ENCODE results near the gene ADGRV1. TPM values are rescaled to one million over a fixed set of nuclear protein-coding genes. Genes with fewer than 3 reads are reported as not detected.

The ADGRV1 gene
- total RNA-seq (1,000 to 10,000 TPM in 4 of 9 donors, 100 to 1,000 TPM in 5; 129 to 2,577 (median 864) TPM), polyA plus RNA-seq (100 to 1,000 TPM; 229 to 676 (median 510) TPM)
- long read RNA-seq, donor 1, partial matches to known transcripts, result 49 of 49 reads
- long read RNA-seq, donor 1, other reads (novel, unspliced or antisense), result 0 of 49 reads
- long read RNA-seq, donor 2, partial matches to known transcripts, result 10 of 10 reads
- long read RNA-seq, donor 2, other reads (novel, unspliced or antisense), result 0 of 10 reads
- long read RNA-seq, donor 3, partial matches to known transcripts, result 67 of 76 reads
- long read RNA-seq, donor 3, other reads (novel, unspliced or antisense), result 9 of 76 reads
- long read RNA-seq, donor 4, partial matches to known transcripts, result 440 of 482 reads
- long read RNA-seq, donor 4, other reads (novel, unspliced or antisense), result 42 of 482 reads
- long read RNA-seq, donor 5, partial matches to known transcripts, result 1,691 of 1,768 reads
- long read RNA-seq, donor 5, other reads (novel, unspliced or antisense), result 77 of 1,768 reads
- long read RNA-seq, donor 6, partial matches to known transcripts, result 139 of 155 reads
- long read RNA-seq, donor 6, other reads (novel, unspliced or antisense), result 16 of 155 reads
- long read RNA-seq, donor 7, partial matches to known transcripts, result 22 of 22 reads
- long read RNA-seq, donor 7, other reads (novel, unspliced or antisense), result 0 of 22 reads
- long read RNA-seq, donor 8, partial matches to known transcripts, result 23 of 30 reads
- long read RNA-seq, donor 8, other reads (novel, unspliced or antisense), result 6 of 30 reads
- long read RNA-seq, donor 9, partial matches to known transcripts, result 35 of 35 reads
- long read RNA-seq, donor 9, other reads (novel, unspliced or antisense), result 0 of 35 reads
- long read RNA-seq, donor 10, partial matches to known transcripts, result 6 of 6 reads
- long read RNA-seq, donor 10, other reads (novel, unspliced or antisense), result 0 of 6 reads

- Histone ChIP-seq H3K27ac (no peak within 1 kb of the TSS), H3K27me3 (peaks cover 48% of the 10 kb centered on the region), H3K9me3 (replicated peaks in 1 of 3) (no peaks in the 10 kb centered on the region), H3K4me1 (replicated peaks in 1 of 2) (peaks cover 0 to 4% of the 10 kb centered on the region in 2 donors), H3K36me3 (replicated peaks in 1 of 2) (no peaks in the 10 kb centered on the region), H3K4me3 (peak within 1 kb of the TSS in 1 of 4 donors; percentile 9)
- WGBS, 4 donors, result 1 to 2% (median 1%) methylated on average over 33 to 60 of the region's 60 CpGs
- intact Hi-C loops (cut with DNase I), result no loop called here
- no peak for TF ChIP-seq CTCF (IDR thresholded peaks at IDR 0.05)
- no peak for TF ChIP-seq POLR2A (IDR thresholded peaks at IDR 0.05)
- peak; percentile 13 to 65 (median 30) for DNase-seq
Measured at GRCh38 chr5:90558344-90559192, at the start of gene ADGRV1. ADGRV1 (plus strand) TSS chr5:90558797; CDS start chr5:90558896, 99 bp downstream.

GRCh38 chr5:90510438-90510837 lies 48.2 kb upstream of the ADGRV1 start:
- TF ChIP-seq CTCF (IDR thresholded peaks at IDR 0.05) (no peak), POLR2A (IDR thresholded peaks at IDR 0.05) (no peak)

GRCh38 chr5:90514520-90514919 lies 44.1 kb upstream of the ADGRV1 start:
- no peaks in the 10 kb centered on the region for H3K4me1 ChIP-seq (replicated peaks in 1 of 2)
- H3K9me3 ChIP-seq (replicated peaks in 1 of 3), result no peaks in the 10 kb centered on the region
- no peak overlapping the region for H3K27ac ChIP-seq
- 75 to 87% (median 81%) methylated on average over 3 of the region's 3 CpGs for WGBS, 4 donors
- DNase-seq, result no peak
- no peak overlapping the region for H3K4me3 ChIP-seq
- no peaks in the 10 kb centered on the region for H3K27me3 ChIP-seq
- no peak for TF ChIP-seq POLR2A (IDR thresholded peaks at IDR 0.05)
- no peak for TF ChIP-seq CTCF (IDR thresholded peaks at IDR 0.05)
- intact Hi-C loops (cut with DNase I), result no loop called here
- peaks cover 0 to 4% of the 10 kb centered on the region in 2 donors for H3K36me3 ChIP-seq (replicated peaks in 1 of 2)

More at GRCh38 chr5:90510438-90510837, 48.2 kb upstream of the ADGRV1 start:
- no peak for DNase-seq
- H3K4me1 ChIP-seq (replicated peaks in 1 of 2), result no peaks in the 10 kb centered on the region
- no peaks in the 10 kb centered on the region for H3K36me3 ChIP-seq (replicated peaks in 1 of 2)
- H3K9me3 ChIP-seq (replicated peaks in 1 of 3), result no peaks in the 10 kb centered on the region
- 89 to 95% (median 91%) methylated on average over 1 of the region's 1 CpG for WGBS, 4 donors
- H3K27me3 ChIP-seq, result no peaks in the 10 kb centered on the region
- H3K4me3 ChIP-seq, result no peak overlapping the region
- intact Hi-C loops (cut with DNase I), result no loop called here
- H3K27ac ChIP-seq, result no peak overlapping the region
